K562 (cell line): ENCODE measurements around the gene CCDC187. TPM values are rescaled to one million over a fixed set of nuclear protein-coding genes. Genes with fewer than 3 reads are reported as not detected.

ENCODE experiments used
- ATAC-seq: fragments of 200-7000 bp; cut with Tn5 transposase; 3 replicates; pipeline ENCODE4 v1.9.1; 2020; ENCODE audit warnings: moderate library complexity
- BruUV-seq: library from RNA; stranded (reverse); fragments of 400-500 nt; replicated peaks from 2 replicates; lab custom pipeline; 2021; lab: Mats Ljungman, UMichigan
- CTCF ChIA-PET: fragments of 300-600 bp; formaldehyde crosslinking; extraction: SDS; loops from one replicate; lab custom pipeline; 2021; ENCODE audit warnings: low intra/inter-chr PET ratio; lab: Yijun Ruan, JAX
- POLR2A ChIA-PET: fragments of 300-600, 350-650 bp; sonication (Branson Sonifier 250); formaldehyde crosslinking; extraction: SDS; loops from one replicate; lab custom pipeline; 2021; ENCODE audit warnings: antibody characterized with exemption, inconsistent platforms; lab: Yijun Ruan, JAX
- DNase-seq, 4 experiments: peaks; one replicate each; pipeline versions ENCODE4 v3.0.0 to v3.0.0-alpha.2; 2011 to 2018; ENCODE audit warnings: low spot score in 3 of 4, mixed read lengths in 3 of 4; ENCODE audit errors: extremely low read depth in 1 of 4
- FAIRE-seq: peaks from 2 replicates; lab custom pipeline; 2011; peaks lifted over from hg19 to GRCh38; lab: Jason Lieb, UNC
- H2AFZ ChIP-seq: 2 replicates; pipeline ENCODE4 v1.6.0; 2011; ENCODE audit warnings: low read depth, low read length, control low read depth, inconsistent platforms
- H3K27ac ChIP-seq: fragments of 200-600 bp; 3 replicates; pipeline ENCODE4 v1.8.0; 2011; ENCODE audit warnings: low read depth, mild to moderate bottlenecking, control low read depth, inconsistent platforms, low read length, moderate library complexity, mixed read lengths; ENCODE audit errors: extremely low read depth
- H3K27me3 ChIP-seq, 2 experiments: fragments of 300-600 bp in 1 of 2; 2 replicates in 1 of 2; 3 replicates in 1 of 2; pipeline versions ENCODE4 v1.6.0 to v1.8.0; 2011; ENCODE audit warnings: inconsistent platforms in 2 of 2, low read length in 2 of 2, mild to moderate bottlenecking in 1 of 2, mixed read lengths in 1 of 2, moderate library complexity in 1 of 2; ENCODE audit not compliant: control insufficient read depth in 2 of 2, insufficient read depth in 2 of 2
- H3K36me3 ChIP-seq: fragments of 300-600 bp; 3 replicates; pipeline ENCODE4 v1.8.0; 2011; ENCODE audit warnings: mild to moderate bottlenecking, low read length, inconsistent platforms; ENCODE audit not compliant: control insufficient read depth, insufficient read depth
- H3K4me1 ChIP-seq, 2 experiments: fragments of 200-600 bp in 1 of 2; replicated peaks in 1 of 2; 2 replicates in 1 of 2; 3 replicates in 1 of 2; pipeline versions ENCODE4 v1.5.1 to v1.8.0; 2011; ENCODE audit warnings: inconsistent platforms in 2 of 2, low read length in 2 of 2, mild to moderate bottlenecking in 1 of 2, mixed read lengths in 1 of 2, moderate library complexity in 1 of 2; ENCODE audit not compliant: control insufficient read depth in 2 of 2, insufficient read depth in 2 of 2
- H3K4me2 ChIP-seq: 2 replicates; pipeline ENCODE4 v1.6.1; 2011; ENCODE audit warnings: low read length, control low read depth, inconsistent platforms, mixed read lengths; ENCODE audit not compliant: insufficient read depth
- H3K4me3 ChIP-seq: fragments of 200-600 bp; sonication (generic), shearing (Covaris generic); 2 replicates; pipeline ENCODE4 v1.5.1; 2016; ENCODE audit warnings: control low read depth, inconsistent platforms
- H3K79me2 ChIP-seq: fragments of 200-600 bp; 3 replicates; pipeline ENCODE4 v1.8.0; 2011; ENCODE audit warnings: low read length, inconsistent platforms; ENCODE audit not compliant: control insufficient read depth, insufficient read depth
- H3K9ac ChIP-seq, 2 experiments: 2 replicates each; pipeline versions ENCODE4 v1.6.0 to v1.6.1; 2011; ENCODE audit warnings: low read depth in 2 of 2, low read length in 2 of 2, control low read depth in 1 of 2, inconsistent platforms in 1 of 2, mild to moderate bottlenecking in 1 of 2, mixed read lengths in 1 of 2; ENCODE audit not compliant: insufficient read depth in 1 of 2
- H3K9me1 ChIP-seq: one replicate; pipeline ENCODE4 v1.6.0; 2011; ENCODE audit warnings: inconsistent platforms, mild to moderate bottlenecking, low read length, moderate library complexity; ENCODE audit not compliant: control insufficient read depth, insufficient read depth
- H3K9me3 ChIP-seq: replicated peaks from 2 replicates; pipeline ENCODE4 v1.5.1; 2011; ENCODE audit warnings: low read depth, low read length, inconsistent platforms; ENCODE audit not compliant: control insufficient read depth, insufficient read depth
- H4K20me1 ChIP-seq: replicated peaks from 2 replicates; pipeline ENCODE4 v1.6.1; 2011; ENCODE audit warnings: low read length, inconsistent platforms, mixed read lengths; ENCODE audit not compliant: control insufficient read depth, insufficient read depth
- ELF2 ChIP-seq: fragments of 250-450 bp; sonication (Bioruptor Pico); IDR thresholded peaks from 2 replicates; pipeline ENCODE4 v1.5.0; 2021; ENCODE audit warnings: mild to moderate bottlenecking
- HNRNPK ChIP-seq: fragments of 200-400 bp; formaldehyde crosslinking; IDR thresholded peaks from one replicate; pipeline ENCODE4 v1.6.1; 2018; ENCODE audit warnings: mild to moderate bottlenecking, low read depth, low read length; ENCODE audit not compliant: poor library complexity, severe bottlenecking
- NFATC3 ChIP-seq: fragments of 450-650 bp; IDR thresholded peaks from 2 replicates; pipeline ENCODE4 v1.6.1; 2017; ENCODE audit warnings: mild to moderate bottlenecking
- NR1H2 ChIP-seq: sonication (generic); formaldehyde crosslinking; IDR thresholded peaks from 2 replicates; pipeline ENCODE4 v1.4.0; 2020; ENCODE audit warnings: mild to moderate bottlenecking, missing genetic modification reagents
- POLR3G ChIP-seq: IDR thresholded peaks from 2 replicates; pipeline ENCODE4 v1.6.1; 2011; ENCODE audit not compliant: insufficient read length, insufficient replicate concordance; ENCODE audit errors: extremely low read depth
- ZNF224 ChIP-seq: sonication (generic); formaldehyde crosslinking; IDR thresholded peaks from 2 replicates; pipeline ENCODE4 v1.8.0; 2022; ENCODE audit warnings: mild to moderate bottlenecking, missing genetic modification reagents
- ZNF764 ChIP-seq: fragments of 250-450 bp; sonication (Bioruptor Pico); IDR thresholded peaks from 2 replicates; pipeline ENCODE4 v1.4.0; 2020; ENCODE audit warnings: low read depth, mild to moderate bottlenecking, moderate library complexity
- WGBS: fragments of 100-300 bp; shearing (Covaris generic); methylation state at CpG from one replicate; pipeline ENCODE4 v1.1.6; 2016; ENCODE audit warnings: low coverage, mixed read lengths; ENCODE audit not compliant: insufficient coverage; ENCODE audit errors: missing lambda C conversion rate; 5-methylcytosine and 5-hydroxymethylcytosine counted together
- in situ Hi-C: fragments of 300-500 bp; cut with MboI; formaldehyde crosslinking; loops from 4 replicates; pipeline ENCODE4 v1.15.0; 2018; ENCODE audit warnings: inconsistent platforms, mixed read lengths
- intact Hi-C: fragments of 100-400 bp; cut with micrococcal nuclease; formaldehyde crosslinking; loops from 2 replicates; pipeline ENCODE4 v1.14.2; 2022
- polyA plus RNA-seq, 8 experiments: library from polyadenylated mRNA; depleted of rRNA in 4 of 8; stranded (reverse) in 5 of 8; unstranded in 3 of 8; fragments of >200 nt; fragmentation: Nextera tagmentation in 2 of 8; fragmentation: Illumina TruSeq in 1 of 8; extraction: Ambion mirVana in 2 of 8; extraction: Trizol in 1 of 8; gene quantifications; 2 replicates each; pipeline versions ENCODE4 v1.2.1 to v1.2.3, GENCODE V29; 2011 to 2014; ENCODE audit warnings: inconsistent platforms in 1 of 8, missing spikeins in 1 of 8
- total RNA-seq, 7 experiments: library from RNA; depleted of rRNA in 6 of 7; stranded (reverse); fragments of >200 nt in 6 of 7; fragmentation: Illumina TruSeq in 2 of 7; extraction: Trizol in 2 of 7; gene quantifications; 2 replicates each; pipeline versions ENCODE4 v1.2.1 to v1.2.3, GENCODE V29; 2011 to 2021; ENCODE audit warnings: low replicate concordance in 1 of 7
- TF ChIP-seq, protein P1 (sequence below), 2 experiments: fragments of 450-650 bp in 1 of 2; sonication (generic) in 1 of 2; formaldehyde crosslinking in 1 of 2; IDR thresholded peaks; 2 replicates each; pipeline versions ENCODE4 v1.7.1 to v1.9.0; 2016 to 2022; ENCODE audit warnings: inconsistent platforms in 1 of 2, mild to moderate bottlenecking in 1 of 2, missing genetic modification reagents in 1 of 2
- TF ChIP-seq, protein P2 (sequence below): fragments of 450-650 bp; formaldehyde crosslinking; IDR thresholded peaks from 2 replicates; pipeline ENCODE4 v1.4.0; 2020; ENCODE audit warnings: mild to moderate bottlenecking, mixed read lengths
- TF ChIP-seq, protein P3 (sequence below): fragments of 250-450 bp; sonication (Bioruptor Pico); IDR thresholded peaks from 2 replicates; pipeline ENCODE4 v1.8.0; 2021; ENCODE audit warnings: mild to moderate bottlenecking, moderate library complexity

CCDC187 gene
- total and polyA plus RNA-seq, 9 of the 15 experiments (the other 6 are each of a cell fraction or from before 2014, with no cell fraction given), result not detected

DNA sequence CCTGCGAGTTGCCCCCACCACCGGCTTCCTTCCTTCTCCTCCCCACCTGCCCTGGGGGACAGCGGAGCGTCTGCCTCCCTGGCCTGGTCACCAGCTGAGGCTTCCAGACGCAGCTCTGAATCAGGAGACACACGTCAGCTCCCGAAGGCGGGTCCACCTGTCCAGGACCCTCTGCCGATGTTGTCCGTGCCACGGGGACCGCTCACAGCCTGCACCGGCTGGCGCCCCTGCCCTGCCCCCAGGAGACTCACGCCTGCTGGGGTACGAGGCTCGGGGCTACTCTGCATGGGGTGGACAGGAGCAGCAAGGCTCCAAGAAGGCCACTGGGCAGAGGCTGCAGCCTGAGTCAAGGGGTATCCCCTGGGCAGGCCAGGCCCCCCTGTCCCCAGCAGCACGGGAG, 1.9 kb upstream of the CCDC187 start:
- intact Hi-C loops, result no loop called here
- ChIA-PET CTCF (no interaction called here), POLR2A (interaction anchor here (0.5 to 0.9 kb wide), 2 partner anchors 13 to 17 kb away, joined by 3 read pairs; no protein-coding TSS in a partner anchor)
- Histone ChIP-seq H3K4me2 (no peak overlapping the region), H4K20me1 (no peaks in the 10 kb centered on the region; the same call in none of the 2 replicates), H3K79me2 (no peaks in the 10 kb centered on the region), H3K9me1 (no peaks in the 10 kb centered on the region), H3K27me3 (peaks cover 8 to 41% of the 10 kb centered on the region in 2 experiments; a peak in 4 of 5 replicates), H3K27ac (no peak overlapping the region), H3K4me3 (no peak overlapping the region), H3K9me3 (peaks cover 12% of the 10 kb centered on the region; the same call in 1 of the 2 replicates), H3K4me1 (peaks cover 5 to 52% of the 10 kb centered on the region in 2 experiments; a peak in 3 of 5 replicates), H3K36me3 (no peaks in the 10 kb centered on the region; the same call in 2 of the 3 replicates), H2AFZ (no peak overlapping the region), H3K9ac (0 out of 4 replicates have a peak overlapping the region, but pooled peaks of 1 of the 2 experiments have one; percentile 31)
- FAIRE-seq (no peak), DNase-seq (no peak), ATAC-seq (peak; percentile 14)
- in situ Hi-C loops, result no loop called here
- 8% methylated on average over 11 of the region's 18 CpGs for WGBS
- no TSS peak for BruUV-seq
- TF ChIP-seq ELF2 (CRISPR knock-in tag) (no peak), NFATC3 (no peak), POLR3G (no peak), ZNF764 (CRISPR knock-in tag) (no peak), NR1H2 (no peak), HNRNPK (no peak), ZNF224 (CRISPR knock-in tag) (no peak)
- TF ChIP-seq, protein P1, sequence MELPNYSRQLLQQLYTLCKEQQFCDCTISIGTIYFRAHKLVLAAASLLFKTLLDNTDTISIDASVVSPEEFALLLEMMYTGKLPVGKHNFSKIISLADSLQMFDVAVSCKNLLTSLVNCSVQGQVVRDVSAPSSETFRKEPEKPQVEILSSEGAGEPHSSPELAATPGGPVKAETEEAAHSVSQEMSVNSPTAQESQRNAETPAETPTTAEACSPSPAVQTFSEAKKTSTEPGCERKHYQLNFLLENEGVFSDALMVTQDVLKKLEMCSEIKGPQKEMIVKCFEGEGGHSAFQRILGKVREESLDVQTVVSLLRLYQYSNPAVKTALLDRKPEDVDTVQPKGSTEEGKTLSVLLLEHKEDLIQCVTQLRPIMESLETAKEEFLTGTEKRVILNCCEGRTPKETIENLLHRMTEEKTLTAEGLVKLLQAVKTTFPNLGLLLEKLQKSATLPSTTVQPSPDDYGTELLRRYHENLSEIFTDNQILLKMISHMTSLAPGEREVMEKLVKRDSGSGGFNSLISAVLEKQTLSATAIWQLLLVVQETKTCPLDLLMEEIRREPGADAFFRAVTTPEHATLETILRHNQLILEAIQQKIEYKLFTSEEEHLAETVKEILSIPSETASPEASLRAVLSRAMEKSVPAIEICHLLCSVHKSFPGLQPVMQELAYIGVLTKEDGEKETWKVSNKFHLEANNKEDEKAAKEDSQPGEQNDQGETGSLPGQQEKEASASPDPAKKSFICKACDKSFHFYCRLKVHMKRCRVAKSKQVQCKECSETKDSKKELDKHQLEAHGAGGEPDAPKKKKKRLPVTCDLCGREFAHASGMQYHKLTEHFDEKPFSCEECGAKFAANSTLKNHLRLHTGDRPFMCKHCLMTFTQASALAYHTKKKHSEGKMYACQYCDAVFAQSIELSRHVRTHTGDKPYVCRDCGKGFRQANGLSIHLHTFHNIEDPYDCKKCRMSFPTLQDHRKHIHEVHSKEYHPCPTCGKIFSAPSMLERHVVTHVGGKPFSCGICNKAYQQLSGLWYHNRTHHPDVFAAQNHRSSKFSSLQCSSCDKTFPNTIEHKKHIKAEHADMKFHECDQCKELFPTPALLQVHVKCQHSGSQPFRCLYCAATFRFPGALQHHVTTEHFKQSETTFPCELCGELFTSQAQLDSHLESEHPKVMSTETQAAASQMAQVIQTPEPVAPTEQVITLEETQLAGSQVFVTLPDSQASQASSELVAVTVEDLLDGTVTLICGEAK (IDR thresholded peaks at IDR 0.05), result no peak
- TF ChIP-seq, protein P1 (CRISPR knock-in tag; IDR thresholded peaks at IDR 0.05), result no peak
- TF ChIP-seq, protein P2, sequence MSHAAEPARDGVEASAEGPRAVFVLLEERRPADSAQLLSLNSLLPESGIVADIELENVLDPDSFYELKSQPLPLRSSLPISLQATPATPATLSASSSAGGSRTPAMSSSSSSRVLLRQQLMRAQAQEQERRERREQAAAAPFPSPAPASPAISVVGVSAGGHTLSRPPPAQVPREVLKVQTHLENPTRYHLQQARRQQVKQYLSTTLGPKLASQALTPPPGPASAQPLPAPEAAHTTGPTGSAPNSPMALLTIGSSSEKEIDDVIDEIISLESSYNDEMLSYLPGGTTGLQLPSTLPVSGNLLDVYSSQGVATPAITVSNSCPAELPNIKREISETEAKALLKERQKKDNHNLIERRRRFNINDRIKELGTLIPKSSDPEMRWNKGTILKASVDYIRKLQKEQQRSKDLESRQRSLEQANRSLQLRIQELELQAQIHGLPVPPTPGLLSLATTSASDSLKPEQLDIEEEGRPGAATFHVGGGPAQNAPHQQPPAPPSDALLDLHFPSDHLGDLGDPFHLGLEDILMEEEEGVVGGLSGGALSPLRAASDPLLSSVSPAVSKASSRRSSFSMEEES (CRISPR knock-in tag), result no peak
- TF ChIP-seq, protein P3, sequence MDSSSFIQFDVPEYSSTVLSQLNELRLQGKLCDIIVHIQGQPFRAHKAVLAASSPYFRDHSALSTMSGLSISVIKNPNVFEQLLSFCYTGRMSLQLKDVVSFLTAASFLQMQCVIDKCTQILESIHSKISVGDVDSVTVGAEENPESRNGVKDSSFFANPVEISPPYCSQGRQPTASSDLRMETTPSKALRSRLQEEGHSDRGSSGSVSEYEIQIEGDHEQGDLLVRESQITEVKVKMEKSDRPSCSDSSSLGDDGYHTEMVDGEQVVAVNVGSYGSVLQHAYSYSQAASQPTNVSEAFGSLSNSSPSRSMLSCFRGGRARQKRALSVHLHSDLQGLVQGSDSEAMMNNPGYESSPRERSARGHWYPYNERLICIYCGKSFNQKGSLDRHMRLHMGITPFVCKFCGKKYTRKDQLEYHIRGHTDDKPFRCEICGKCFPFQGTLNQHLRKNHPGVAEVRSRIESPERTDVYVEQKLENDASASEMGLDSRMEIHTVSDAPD (CRISPR knock-in tag), result no peak
